ENCODE measurements around the gene KLHL29.
A peak's percentile ranks its signal among the peaks of the same experiment; 100 is the strongest.

Gene KLHL29

GRCh38 chr2:23603581-23603980, 218.6 kb downstream of the KLHL29 start:
- no peaks in the 10 kb centered on the region for H3K36me3 ChIP-seq (ENCODE audit: control insufficient read depth in 1 of 2, insufficient read depth in 2 of 2, low read length in 2 of 2)
- peak overlapping the region; percentile 71 for H3K27ac ChIP-seq (ENCODE audit: low read length)
- H3K9me3 ChIP-seq (ENCODE audit: control insufficient read depth in 1 of 2, low read length in 2 of 2): no peaks in the 10 kb centered on the region
- H3K27me3 ChIP-seq (ENCODE audit: low read depth, low read length): no peaks in the 10 kb centered on the region
- no peak overlapping the region for H3K4me3 ChIP-seq (ENCODE audit: low read depth in 1 of 2, low read length in 2 of 2)
- H3K4me1 ChIP-seq (ENCODE audit: control insufficient read depth in 1 of 2, insufficient read depth in 2 of 2, low read length in 2 of 2): peaks cover 7 to 8% of the 10 kb centered on the region in 2 donors

GRCh38 chr2:23604731-23605130, 219.8 kb downstream of the KLHL29 start:
- Histone ChIP-seq H3K36me3 (ENCODE audit: control insufficient read depth in 1 of 2, insufficient read depth in 2 of 2, low read length in 2 of 2) (no peaks in the 10 kb centered on the region), H3K4me1 (ENCODE audit: control insufficient read depth in 1 of 2, insufficient read depth in 2 of 2, low read length in 2 of 2) (peaks cover 7 to 8% of the 10 kb centered on the region in 2 donors), H3K4me3 (ENCODE audit: low read depth in 1 of 2, low read length in 2 of 2) (no peak overlapping the region), H3K27me3 (ENCODE audit: low read depth, low read length) (no peaks in the 10 kb centered on the region), H3K27ac (ENCODE audit: low read length) (no peak overlapping the region), H3K9me3 (ENCODE audit: control insufficient read depth in 1 of 2, low read length in 2 of 2) (no peaks in the 10 kb centered on the region)

GRCh38 chr2:23605236-23605635, 220.3 kb downstream of the KLHL29 start:
- H3K4me1 ChIP-seq (ENCODE audit: control insufficient read depth in 1 of 2, insufficient read depth in 2 of 2, low read length in 2 of 2): peaks cover 7 to 8% of the 10 kb centered on the region in 2 donors
- H3K27ac ChIP-seq (ENCODE audit: low read length): no peak overlapping the region
- no peaks in the 10 kb centered on the region for H3K27me3 ChIP-seq (ENCODE audit: low read depth, low read length)
- no peak overlapping the region for H3K4me3 ChIP-seq (ENCODE audit: low read depth in 1 of 2, low read length in 2 of 2)
- H3K36me3 ChIP-seq (ENCODE audit: control insufficient read depth in 1 of 2, insufficient read depth in 2 of 2, low read length in 2 of 2): no peaks in the 10 kb centered on the region
- H3K9me3 ChIP-seq (ENCODE audit: control insufficient read depth in 1 of 2, low read length in 2 of 2): no peaks in the 10 kb centered on the region

GRCh38 chr2:23606196-23606595, 221.2 kb downstream of the KLHL29 start:
- Histone ChIP-seq H3K27ac (ENCODE audit: low read length) (no peak overlapping the region), H3K4me1 (ENCODE audit: control insufficient read depth in 1 of 2, insufficient read depth in 2 of 2, low read length in 2 of 2) (peaks cover 7 to 8% of the 10 kb centered on the region in 2 donors), H3K4me3 (ENCODE audit: low read depth in 1 of 2, low read length in 2 of 2) (no peak overlapping the region), H3K9me3 (ENCODE audit: control insufficient read depth in 1 of 2, low read length in 2 of 2) (peaks cover 0 to under 1% of the 10 kb centered on the region in 2 donors), H3K36me3 (ENCODE audit: control insufficient read depth in 1 of 2, insufficient read depth in 2 of 2, low read length in 2 of 2) (no peaks in the 10 kb centered on the region), H3K27me3 (ENCODE audit: low read depth, low read length) (no peaks in the 10 kb centered on the region)

- no peaks in the 10 kb centered on the region for H3K27me3 ChIP-seq (ENCODE audit: low read depth, low read length)
- no peak overlapping the region for H3K4me3 ChIP-seq (ENCODE audit: low read depth in 1 of 2, low read length in 2 of 2)
- peaks cover 5 to 7% of the 10 kb centered on the region in 2 donors for H3K4me1 ChIP-seq (ENCODE audit: control insufficient read depth in 1 of 2, insufficient read depth in 2 of 2, low read length in 2 of 2)
- H3K36me3 ChIP-seq (ENCODE audit: control insufficient read depth in 1 of 2, insufficient read depth in 2 of 2, low read length in 2 of 2): no peaks in the 10 kb centered on the region
- H3K9me3 ChIP-seq (ENCODE audit: control insufficient read depth in 1 of 2, low read length in 2 of 2): peaks cover 2% of the 10 kb centered on the region in 2 donors
- no peak overlapping the region for H3K27ac ChIP-seq (ENCODE audit: low read length)
These were observed 222.0 kb downstream of the KLHL29 start for GRCh38 chr2:23606968-23607367.

- no peaks in the 10 kb centered on the region for H3K36me3 ChIP-seq (ENCODE audit: control insufficient read depth in 1 of 2, insufficient read depth in 2 of 2, low read length in 2 of 2)
- peaks cover 0 to 6% of the 10 kb centered on the region in 2 donors for H3K4me1 ChIP-seq (ENCODE audit: control insufficient read depth in 1 of 2, insufficient read depth in 2 of 2, low read length in 2 of 2)
- peaks cover 2 to 4% of the 10 kb centered on the region in 2 donors for H3K9me3 ChIP-seq (ENCODE audit: control insufficient read depth in 1 of 2, low read length in 2 of 2)
- H3K4me3 ChIP-seq (ENCODE audit: low read depth in 1 of 2, low read length in 2 of 2): no peak overlapping the region
- no peaks in the 10 kb centered on the region for H3K27me3 ChIP-seq (ENCODE audit: low read depth, low read length)
- H3K27ac ChIP-seq (ENCODE audit: low read length): no peak overlapping the region
These were observed 222.9 kb downstream of the KLHL29 start for GRCh38 chr2:23607925-23608324.

GRCh38 chr2:23609254-23609653, 224.3 kb downstream of the KLHL29 start:
- Histone ChIP-seq H3K9me3 (ENCODE audit: control insufficient read depth in 1 of 2, low read length in 2 of 2) (peaks cover 2 to 4% of the 10 kb centered on the region in 2 donors), H3K4me3 (ENCODE audit: low read depth in 1 of 2, low read length in 2 of 2) (no peak overlapping the region), H3K27me3 (ENCODE audit: low read depth, low read length) (no peaks in the 10 kb centered on the region)

GRCh38 chr2:23611839-23612238, 226.9 kb downstream of the KLHL29 start:
- Histone ChIP-seq H3K36me3 (ENCODE audit: control insufficient read depth in 1 of 2, insufficient read depth in 2 of 2, low read length in 2 of 2) (no peaks in the 10 kb centered on the region), H3K4me3 (ENCODE audit: low read depth in 1 of 2, low read length in 2 of 2) (no peak overlapping the region), H3K9me3 (ENCODE audit: control insufficient read depth in 1 of 2, low read length in 2 of 2) (peaks cover 2 to 4% of the 10 kb centered on the region in 2 donors), H3K4me1 (ENCODE audit: control insufficient read depth in 1 of 2, insufficient read depth in 2 of 2, low read length in 2 of 2) (peaks cover 2 to 6% of the 10 kb centered on the region in 2 donors), H3K27me3 (ENCODE audit: low read depth, low read length) (no peaks in the 10 kb centered on the region), H3K27ac (ENCODE audit: low read length) (no peak overlapping the region)

More at GRCh38 chr2:23609254-23609653, 224.3 kb downstream of the KLHL29 start:
- H3K27ac ChIP-seq (ENCODE audit: low read length): no peak overlapping the region
- H3K36me3 ChIP-seq (ENCODE audit: control insufficient read depth in 1 of 2, insufficient read depth in 2 of 2, low read length in 2 of 2): no peaks in the 10 kb centered on the region
- no peaks in the 10 kb centered on the region for H3K4me1 ChIP-seq (ENCODE audit: control insufficient read depth in 1 of 2, insufficient read depth in 2 of 2, low read length in 2 of 2)

GRCh38 chr2:23614701-23615100, 229.7 kb downstream of the KLHL29 start:
- Histone ChIP-seq H3K4me1 (ENCODE audit: control insufficient read depth in 1 of 2, insufficient read depth in 2 of 2, low read length in 2 of 2) (peaks cover 4 to 24% of the 10 kb centered on the region in 2 donors), H3K9me3 (ENCODE audit: control insufficient read depth in 1 of 2, low read length in 2 of 2) (peaks cover 2 to 4% of the 10 kb centered on the region in 2 donors), H3K4me3 (ENCODE audit: low read depth in 1 of 2, low read length in 2 of 2) (no peak overlapping the region), H3K27me3 (ENCODE audit: low read depth, low read length) (no peaks in the 10 kb centered on the region), H3K36me3 (ENCODE audit: control insufficient read depth in 1 of 2, insufficient read depth in 2 of 2, low read length in 2 of 2) (no peaks in the 10 kb centered on the region), H3K27ac (ENCODE audit: low read length) (no peak overlapping the region)

GRCh38 chr2:23615216-23616020, 230.4 kb downstream of the KLHL29 start:
- Histone ChIP-seq H3K9me3 (ENCODE audit: control insufficient read depth in 1 of 2, low read length in 2 of 2) (peaks cover 2 to 4% of the 10 kb centered on the region in 2 donors), H3K36me3 (ENCODE audit: control insufficient read depth in 1 of 2, insufficient read depth in 2 of 2, low read length in 2 of 2) (no peaks in the 10 kb centered on the region), H3K4me1 (ENCODE audit: control insufficient read depth in 1 of 2, insufficient read depth in 2 of 2, low read length in 2 of 2) (peaks cover 4 to 31% of the 10 kb centered on the region in 2 donors), H3K27me3 (ENCODE audit: low read depth, low read length) (no peaks in the 10 kb centered on the region), H3K4me3 (ENCODE audit: low read depth in 1 of 2, low read length in 2 of 2) (no peak overlapping the region), H3K27ac (ENCODE audit: low read length) (peak overlapping the region; percentile 90)

GRCh38 chr2:23616630-23617029, 231.7 kb downstream of the KLHL29 start:
- peaks cover 4 to 43% of the 10 kb centered on the region in 2 donors for H3K4me1 ChIP-seq (ENCODE audit: control insufficient read depth in 1 of 2, insufficient read depth in 2 of 2, low read length in 2 of 2)
- H3K9me3 ChIP-seq (ENCODE audit: control insufficient read depth in 1 of 2, low read length in 2 of 2): peaks cover 0 to 4% of the 10 kb centered on the region in 2 donors
- H3K4me3 ChIP-seq (ENCODE audit: low read depth in 1 of 2, low read length in 2 of 2): peak overlapping the region in 1 of 2 donors; percentile 56
- H3K36me3 ChIP-seq (ENCODE audit: control insufficient read depth in 1 of 2, insufficient read depth in 2 of 2, low read length in 2 of 2): no peaks in the 10 kb centered on the region
- H3K27ac ChIP-seq (ENCODE audit: low read length): peak overlapping the region; percentile 90
- no peaks in the 10 kb centered on the region for H3K27me3 ChIP-seq (ENCODE audit: low read depth, low read length)
